H9 (cell line): Measurements from ENCODE around the gene NCKAP5. TPM values are rescaled to one million over a fixed set of nuclear protein-coding genes. Genes with fewer than 3 reads are reported as not detected.

Source experiments
- DNase-seq: peaks from one replicate; pipeline ENCODE4 v3.0.0-alpha.2; 2017
- H2AFZ ChIP-seq: one replicate; pipeline ENCODE4 v1.6.1; 2013; ENCODE audit warnings: mild to moderate bottlenecking, low read length, control low read depth, moderate library complexity
- H2AK5ac ChIP-seq: 2 replicates; pipeline ENCODE4 v1.6.1; 2013; ENCODE audit warnings: low read length, control low read depth, mixed read lengths; ENCODE audit not compliant: insufficient read length
- H2BK120ac ChIP-seq: one replicate; pipeline ENCODE4 v1.6.1; 2013; ENCODE audit warnings: low read depth, mild to moderate bottlenecking, low read length, control low read depth, inconsistent platforms; ENCODE audit not compliant: poor library complexity, severe bottlenecking
- H2BK12ac ChIP-seq: 2 replicates; pipeline ENCODE4 v1.6.1; 2013; ENCODE audit warnings: low read length, control low read depth, mixed read lengths, low read depth; ENCODE audit not compliant: insufficient read length
- H2BK15ac ChIP-seq: 2 replicates; pipeline ENCODE4 v1.6.1; 2013; ENCODE audit warnings: low read depth, low read length, control low read depth
- H2BK20ac ChIP-seq: one replicate; pipeline ENCODE4 v1.6.1; 2013; ENCODE audit warnings: low read depth, mild to moderate bottlenecking, low read length, control low read depth, inconsistent platforms; ENCODE audit not compliant: poor library complexity, severe bottlenecking
- H2BK5ac ChIP-seq: 2 replicates; pipeline ENCODE4 v1.6.1; 2013; ENCODE audit warnings: low read length, control low read depth, mixed read lengths; ENCODE audit not compliant: insufficient read length
- H3K14ac ChIP-seq: 2 replicates; pipeline ENCODE4 v1.6.1; 2013; ENCODE audit warnings: low read length, control low read depth; ENCODE audit not compliant: insufficient read depth
- H3K18ac ChIP-seq: 2 replicates; pipeline ENCODE4 v1.6.1; 2013; ENCODE audit warnings: low read depth, mild to moderate bottlenecking, mixed read lengths, low read length, control low read depth; ENCODE audit not compliant: insufficient read length
- H3K23ac ChIP-seq: 2 replicates; pipeline ENCODE4 v1.6.1; 2013; ENCODE audit warnings: low read length, control low read depth, mixed read lengths, low read depth; ENCODE audit not compliant: insufficient read length
- H3K23me2 ChIP-seq: 2 replicates; pipeline ENCODE4 v1.6.1; 2013; ENCODE audit warnings: low read depth, mild to moderate bottlenecking, mixed read lengths, low read length, control low read depth; ENCODE audit not compliant: insufficient read length, poor library complexity, severe bottlenecking
- H3K27ac ChIP-seq: 2 replicates; pipeline ENCODE4 v1.5.1; 2013; ENCODE audit warnings: low read length, control low read depth, mixed read lengths, low read depth; ENCODE audit not compliant: insufficient read length
- H3K27me3 ChIP-seq: 2 replicates; pipeline ENCODE4 v1.6.1; 2013; ENCODE audit warnings: low read length, control low read depth, inconsistent platforms; ENCODE audit not compliant: insufficient read depth
- H3K4ac ChIP-seq: 2 replicates; pipeline ENCODE4 v1.6.1; 2013; ENCODE audit warnings: low read depth, mild to moderate bottlenecking, control low read depth, inconsistent platforms, low read length, moderate library complexity
- H3K4me1 ChIP-seq: 2 replicates; pipeline ENCODE4 v1.6.1; 2013; ENCODE audit warnings: low read length, control low read depth, inconsistent platforms; ENCODE audit not compliant: insufficient read depth
- H3K4me2 ChIP-seq: 2 replicates; pipeline ENCODE4 v1.6.1; 2013; ENCODE audit warnings: low read length, control low read depth, mixed read lengths; ENCODE audit not compliant: insufficient read length, insufficient read depth
- H3K56ac ChIP-seq: 2 replicates; pipeline ENCODE4 v1.6.1; 2013; ENCODE audit warnings: low read depth, mild to moderate bottlenecking, mixed read lengths, low read length, control low read depth; ENCODE audit not compliant: insufficient read length
- H3K79me1 ChIP-seq: 2 replicates; pipeline ENCODE4 v1.6.1; 2013; ENCODE audit warnings: low read depth, mild to moderate bottlenecking, moderate library complexity, low read length, control low read depth, inconsistent platforms; ENCODE audit not compliant: insufficient read depth, poor library complexity, severe bottlenecking
- H3K79me2 ChIP-seq: 2 replicates; pipeline ENCODE4 v1.6.1; 2013; ENCODE audit warnings: low read length, control low read depth, inconsistent platforms; ENCODE audit not compliant: insufficient read depth
- H3K9ac ChIP-seq: 2 replicates; pipeline ENCODE4 v1.6.1; 2013; ENCODE audit warnings: low read length, control low read depth, mixed read lengths; ENCODE audit not compliant: insufficient read length; ENCODE audit errors: extremely low read depth
- H3K9me3 ChIP-seq: one replicate; pipeline ENCODE4 v1.6.1; 2013; ENCODE audit warnings: low read depth, low read length, inconsistent platforms; ENCODE audit not compliant: control insufficient read depth
- H3T11ph ChIP-seq: one replicate; pipeline ENCODE4 v1.6.1; 2013; ENCODE audit warnings: mild to moderate bottlenecking, low read length, control low read depth, inconsistent platforms
- H4K20me1 ChIP-seq: one replicate; pipeline ENCODE4 v1.6.1; 2013; ENCODE audit not compliant: control insufficient read depth, insufficient read length, insufficient read depth
- H4K5ac ChIP-seq: 2 replicates; pipeline ENCODE4 v1.6.1; 2013; ENCODE audit warnings: low read depth, mild to moderate bottlenecking, mixed read lengths, low read length, control low read depth; ENCODE audit not compliant: insufficient read length
- H4K8ac ChIP-seq: replicated peaks from 2 replicates; pipeline ENCODE4 v1.6.1; 2013; ENCODE audit warnings: low read length, control low read depth, mixed read lengths, low read depth; ENCODE audit not compliant: insufficient read length
- H4K91ac ChIP-seq: 2 replicates; pipeline ENCODE4 v1.6.1; 2013; ENCODE audit warnings: low read depth, mild to moderate bottlenecking, moderate library complexity, mixed read lengths, low read length, control low read depth; ENCODE audit not compliant: insufficient read length
- H3K27ac Mint-ChIP-seq, 3 experiments: 2 replicates in 2 of 3; 3 replicates in 1 of 3; pipeline ENCODE4 v1.8.0; 2020 to 2021; ENCODE audit warnings: mixed read lengths in 3 of 3, mild to moderate bottlenecking in 1 of 3, moderate library complexity in 1 of 3
- H3K27me3 Mint-ChIP-seq: 2 replicates; pipeline ENCODE4 v1.8.0; 2021; ENCODE audit warnings: low read depth, mild to moderate bottlenecking, moderate library complexity, mixed read lengths
- H3K36me3 Mint-ChIP-seq, 3 experiments: 2 replicates in 2 of 3; 3 replicates in 1 of 3; pipeline ENCODE4 v1.8.0; 2020 to 2021; ENCODE audit warnings: low read depth in 3 of 3, mixed read lengths in 3 of 3; ENCODE audit not compliant: insufficient read depth in 1 of 3
- H3K4me1 Mint-ChIP-seq, 2 experiments: 2 replicates each; pipeline ENCODE4 v1.8.0; 2020; ENCODE audit warnings: mixed read lengths in 2 of 2
- H3K4me3 Mint-ChIP-seq, 2 experiments: 2 replicates in 1 of 2; 3 replicates in 1 of 2; pipeline ENCODE4 v1.8.0; 2020 to 2021; ENCODE audit warnings: mild to moderate bottlenecking in 2 of 2, mixed read lengths in 2 of 2, moderate library complexity in 1 of 2
- H3K9me3 Mint-ChIP-seq, 2 experiments: 2 replicates in 1 of 2; 3 replicates in 1 of 2; pipeline ENCODE4 v1.8.0; 2020; ENCODE audit warnings: mild to moderate bottlenecking in 2 of 2, mixed read lengths in 2 of 2, moderate library complexity in 1 of 2
- WGBS: extraction: QIAGEN DNeasy Blood & Tissue Kit; methylation state at CpG from one replicate; pipeline ENCODE4 v1.1.7; 2013; ENCODE audit warnings: missing lambda C conversion rate, low lambda C conversion rate, mixed read lengths; ENCODE audit not compliant: insufficient read length; ENCODE audit errors: extremely low coverage; 5-methylcytosine and 5-hydroxymethylcytosine counted together
- total RNA-seq: library from RNA; stranded (reverse); gene quantifications from 2 replicates; pipeline ENCODE4 v1.2.1, GENCODE V29; 2021
- TF ChIP-seq, protein P1 (sequence below): fragments of 200-600 bp; sonication (generic); conservative IDR thresholded peaks from 3 replicates; pipeline ENCODE4 v1.8.0; 2021; ENCODE audit warnings: antibody characterized with exemption, mild to moderate bottlenecking

NCKAP5 gene
- total RNA-seq, 1 experiment from 2014 or later, result 0.26 TPM

- Histone ChIP-seq H3K27me3 (no peaks in the 10 kb centered on the region), H3K4me1 (no peaks in the 10 kb centered on the region), H3T11ph (no peak overlapping the region), H3K27ac (no peak overlapping the region), H4K8ac (no peak overlapping the region), H3K23me2 (no peaks in the 10 kb centered on the region), H2BK15ac (no peak overlapping the region), H4K20me1 (no peaks in the 10 kb centered on the region), H4K5ac (no peak overlapping the region), H4K91ac (no peak overlapping the region), H2BK120ac (no peak overlapping the region), H3K14ac (no peak overlapping the region), H3K79me2 (no peaks in the 10 kb centered on the region), H3K4me2 (no peak overlapping the region), H3K56ac (no peak overlapping the region), H3K4ac (no peak overlapping the region), H3K9ac (no peak overlapping the region), H2AFZ (no peak overlapping the region), H2BK20ac (no peak overlapping the region), H2BK12ac (no peak overlapping the region), H2BK5ac (no peak overlapping the region), H3K18ac (no peak overlapping the region), H2AK5ac (no peak overlapping the region), H3K9me3 (no peaks in the 10 kb centered on the region), H3K79me1 (no peaks in the 10 kb centered on the region), H3K23ac (no peak overlapping the region)
- Mint-ChIP-seq H3K9me3 (peaks cover 3 to 5% of the 10 kb centered on the region in 2 experiments; a peak in 4 of 5 replicates), H3K4me3 (no peak overlapping the region), H3K27ac (no peak overlapping the region), H3K27me3 (no peaks in the 10 kb centered on the region), H3K4me1 (peaks cover 6 to 7% of the 10 kb centered on the region in 2 experiments; a peak in 3 of 4 replicates), H3K36me3 (peaks cover 0 to 4% (median 0%) of the 10 kb centered on the region in 3 experiments; a peak in 1 of 7 replicates)
- no peak for DNase-seq
- no CpG with 5 or more reads among the region's 2 CpGs for WGBS
- TF ChIP-seq, protein P1, sequence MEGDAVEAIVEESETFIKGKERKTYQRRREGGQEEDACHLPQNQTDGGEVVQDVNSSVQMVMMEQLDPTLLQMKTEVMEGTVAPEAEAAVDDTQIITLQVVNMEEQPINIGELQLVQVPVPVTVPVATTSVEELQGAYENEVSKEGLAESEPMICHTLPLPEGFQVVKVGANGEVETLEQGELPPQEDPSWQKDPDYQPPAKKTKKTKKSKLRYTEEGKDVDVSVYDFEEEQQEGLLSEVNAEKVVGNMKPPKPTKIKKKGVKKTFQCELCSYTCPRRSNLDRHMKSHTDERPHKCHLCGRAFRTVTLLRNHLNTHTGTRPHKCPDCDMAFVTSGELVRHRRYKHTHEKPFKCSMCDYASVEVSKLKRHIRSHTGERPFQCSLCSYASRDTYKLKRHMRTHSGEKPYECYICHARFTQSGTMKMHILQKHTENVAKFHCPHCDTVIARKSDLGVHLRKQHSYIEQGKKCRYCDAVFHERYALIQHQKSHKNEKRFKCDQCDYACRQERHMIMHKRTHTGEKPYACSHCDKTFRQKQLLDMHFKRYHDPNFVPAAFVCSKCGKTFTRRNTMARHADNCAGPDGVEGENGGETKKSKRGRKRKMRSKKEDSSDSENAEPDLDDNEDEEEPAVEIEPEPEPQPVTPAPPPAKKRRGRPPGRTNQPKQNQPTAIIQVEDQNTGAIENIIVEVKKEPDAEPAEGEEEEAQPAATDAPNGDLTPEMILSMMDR, result no peak
These were observed 658.8 kb downstream of the NCKAP5 start for GRCh38 chr2:132909427-132909826.
